Stimulated activated naive CD8-positive, alpha-beta T cell treated with anti-CD3 and anti-CD28 coated beads, Interleukin-15, Interleukin-2, amounts not matched to agents 100 U/mL and 50 U/mL, for 24 hours (primary cell): Measurements from ENCODE around the gene KIF2A.

Source experiments
- ATAC-seq: fragments of 150-1000 bp; cut with Tn5 transposase; one replicate; pipeline ENCODE4 v1.10.0; 2021
- DNase-seq: peaks from one replicate; pipeline ENCODE4 v3.0.0; 2021

The KIF2A gene

DNA sequence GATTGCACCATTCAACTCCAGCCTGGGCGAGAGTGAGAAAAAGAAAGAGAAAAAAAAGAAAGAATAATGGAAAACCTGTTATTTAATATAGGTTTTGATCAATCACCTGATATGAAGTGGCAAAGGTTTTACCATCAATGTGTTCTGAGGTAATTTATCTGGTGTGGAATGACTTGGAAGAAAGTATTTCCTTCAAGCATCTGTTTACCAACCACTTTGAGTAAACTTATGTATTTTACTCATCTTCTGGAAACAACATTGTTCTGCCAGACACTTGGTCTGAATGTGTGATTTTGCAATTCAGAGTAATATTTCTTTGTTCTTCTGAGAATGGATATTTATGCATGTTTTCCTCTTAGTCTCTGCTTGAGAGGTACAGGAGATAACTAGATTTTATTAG lies 24.3 kb downstream of the KIF2A start:
- ATAC-seq: no peak
- no peak for DNase-seq

DNA sequence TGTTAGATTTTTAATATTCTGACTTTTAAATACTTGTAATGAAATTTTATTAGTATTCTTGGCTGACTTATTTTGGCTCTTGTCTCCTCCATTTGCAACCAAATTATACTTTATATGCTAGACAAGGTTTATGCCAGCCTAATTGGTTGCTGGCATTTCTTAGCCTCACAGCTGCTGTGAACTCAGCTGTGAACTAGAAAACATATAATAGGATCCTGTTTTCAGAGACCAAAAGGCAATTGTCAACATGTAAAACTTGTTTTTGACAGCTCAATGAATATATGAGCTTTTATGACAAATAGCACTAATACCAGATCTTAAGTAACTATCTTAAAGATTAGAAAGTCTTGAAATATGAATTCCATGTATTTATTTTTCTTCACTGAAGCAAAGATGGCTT lies 25.9 kb downstream of the KIF2A start:
- DNase-seq (no peak), ATAC-seq (no peak)

DNA sequence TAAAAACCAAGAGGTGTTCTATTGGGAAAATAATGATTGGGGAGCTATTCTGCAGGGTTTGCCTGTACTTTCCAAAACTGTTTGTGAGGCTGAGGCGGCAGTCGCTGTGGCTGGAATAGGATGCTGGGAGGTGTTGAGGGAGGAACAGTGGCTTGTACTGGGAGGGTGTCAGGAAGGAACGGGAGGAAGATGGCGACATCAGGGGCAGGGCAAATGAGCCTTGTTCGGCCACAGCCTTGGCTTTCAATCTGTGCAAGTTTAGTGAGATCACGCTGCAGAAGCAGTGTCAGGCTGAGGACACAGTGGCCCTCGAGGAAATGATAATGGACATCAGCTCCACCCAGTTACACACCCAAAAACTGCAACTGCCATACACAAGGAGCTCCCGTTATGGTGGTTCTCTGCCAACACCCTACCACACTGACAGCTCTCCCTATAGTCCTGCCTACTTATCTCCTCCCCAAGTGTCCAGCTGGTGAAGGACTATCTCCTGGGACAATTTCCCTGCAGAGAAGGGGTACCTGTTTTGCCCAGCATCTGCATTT lies 27.3 kb downstream of the KIF2A start:
- DNase-seq: no peak
- no peak for ATAC-seq

DNA sequence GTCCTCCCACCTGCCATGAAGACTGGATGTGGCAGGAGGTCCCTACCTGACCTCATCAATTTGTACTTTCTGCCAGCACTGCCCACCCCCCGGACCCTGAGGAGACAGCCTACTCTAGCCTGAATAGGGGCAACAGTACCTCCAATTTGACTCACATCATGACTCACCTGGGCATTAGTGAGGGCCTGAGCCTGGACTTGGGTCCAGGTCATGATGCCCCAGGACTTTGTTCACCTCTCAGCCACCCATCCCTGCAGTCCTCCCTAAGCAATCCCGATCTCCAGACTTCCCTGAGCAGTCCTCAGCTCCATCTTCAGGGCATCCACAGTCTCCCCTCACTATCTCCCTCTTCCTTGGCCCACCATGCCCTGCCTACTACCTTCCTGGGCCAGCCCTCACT lies 28.1 kb downstream of the KIF2A start:
- ATAC-seq (no peak), DNase-seq (no peak)

DNA sequence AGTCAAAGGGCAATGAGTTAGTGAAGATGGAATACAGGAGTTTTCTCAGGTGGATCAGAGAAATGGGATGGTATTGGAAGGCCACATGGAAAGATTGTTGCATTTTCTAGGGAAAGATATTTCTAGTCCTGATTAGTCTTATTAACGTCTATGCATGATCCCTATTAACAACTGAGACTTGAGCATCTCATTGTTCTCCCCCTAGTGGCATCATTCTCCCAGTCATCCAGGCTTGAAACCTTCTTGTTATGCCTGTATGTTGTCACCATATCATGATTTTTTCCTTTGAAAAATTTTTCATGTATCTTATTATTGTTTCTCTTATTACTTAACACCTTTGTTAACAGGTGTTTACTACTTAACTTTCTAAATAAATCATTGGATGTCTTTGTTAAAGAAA lies 34.4 kb downstream of the KIF2A start:
- no peak for ATAC-seq
- DNase-seq: no peak

DNA sequence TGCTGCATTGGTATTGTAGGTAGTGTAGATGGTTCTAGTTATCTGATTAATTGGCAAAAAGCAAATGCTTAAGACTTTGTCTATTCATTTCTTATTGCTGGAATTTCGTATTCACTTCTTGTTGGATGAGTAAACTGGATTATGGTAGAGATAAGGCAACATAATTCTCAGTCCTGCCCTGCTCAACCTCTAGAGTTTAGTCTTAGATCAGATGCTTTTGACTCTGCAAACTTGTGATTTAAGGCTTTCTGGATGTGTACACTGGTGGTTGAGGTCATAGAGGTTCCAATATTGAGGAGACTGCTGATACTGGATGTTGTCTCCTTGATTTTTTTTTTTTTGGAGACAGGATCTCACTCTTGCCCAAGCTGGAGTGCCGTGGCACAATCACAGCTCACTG lies 35.0 kb downstream of the KIF2A start:
- ATAC-seq: peak; percentile 28

DNA sequence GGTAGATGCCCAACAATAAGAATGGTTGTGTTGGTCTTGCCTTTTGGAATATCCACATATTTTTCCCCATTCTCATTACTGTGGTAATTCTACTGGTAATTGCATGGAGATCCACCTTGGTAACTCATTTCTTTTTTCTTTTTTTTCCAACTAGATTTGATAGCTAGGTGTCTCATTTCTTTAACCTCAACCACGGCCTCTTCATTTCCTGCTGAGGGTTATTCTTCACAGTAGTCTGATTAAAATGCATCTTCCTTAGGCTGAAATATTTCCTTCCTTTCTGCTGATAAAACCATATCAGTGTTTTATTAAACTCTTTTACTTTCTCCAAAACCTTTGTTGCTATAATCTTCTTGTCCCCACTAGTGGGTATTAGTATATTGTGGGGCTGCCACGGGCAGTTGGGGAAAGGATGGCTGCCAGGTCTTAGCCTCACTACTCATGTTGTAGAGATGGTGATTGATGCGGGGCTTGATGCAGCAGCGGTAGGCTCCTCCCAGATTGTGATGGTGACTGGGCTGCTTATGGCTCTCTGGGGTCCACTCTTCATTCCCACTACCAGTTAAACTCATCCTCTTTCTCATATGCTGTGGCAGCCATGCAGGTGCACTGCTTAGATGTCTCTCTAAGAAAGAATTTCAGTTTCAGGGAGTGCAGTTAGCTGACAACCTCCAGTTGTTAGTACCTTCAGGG lies 35.9 kb downstream of the KIF2A start:
- DNase-seq (no peak), ATAC-seq (peak; percentile 59)

More for the DNA sequence above, 35.0 kb downstream of the KIF2A start:
- no peak for DNase-seq

DNA sequence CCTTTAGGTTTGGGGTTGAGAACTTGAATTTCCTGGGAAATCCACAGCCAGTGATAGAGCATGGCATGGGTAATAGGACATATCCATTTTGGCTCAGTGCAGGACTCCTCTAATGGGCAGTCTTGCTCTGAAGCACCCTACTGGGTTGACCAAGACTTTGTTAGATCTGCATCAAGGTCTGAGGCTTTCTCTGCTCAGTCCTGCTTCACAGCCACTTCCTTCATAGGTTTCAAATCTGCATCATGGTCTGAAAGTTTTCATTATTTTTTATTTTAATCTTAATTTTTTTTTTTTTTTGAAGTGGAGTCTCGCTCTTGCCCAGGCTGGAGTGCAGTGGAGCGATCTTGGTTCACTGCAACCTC lies 36.5 kb downstream of the KIF2A start:
- DNase-seq: no peak
- no peak for ATAC-seq

DNA sequence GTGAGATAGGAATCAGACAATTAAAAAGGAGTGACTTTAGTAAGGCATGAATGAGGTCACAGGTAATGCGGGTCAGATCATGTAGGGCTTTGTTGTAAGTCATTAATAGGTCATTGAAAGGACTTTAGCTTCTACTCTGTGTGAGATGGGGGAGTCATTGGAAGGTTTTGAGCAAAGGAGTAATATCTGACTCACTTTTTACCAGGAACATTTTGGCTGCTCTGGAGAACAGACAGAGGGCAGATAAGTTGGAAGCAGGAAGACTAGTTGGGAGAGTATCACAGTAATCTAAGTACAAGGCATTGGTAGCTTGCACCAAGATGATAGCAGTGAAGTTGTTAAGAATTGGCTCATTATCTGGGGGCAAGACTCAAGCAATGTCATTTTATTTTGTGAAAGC lies 37.4 kb downstream of the KIF2A start:
- no peak for ATAC-seq
- DNase-seq: no peak

DNA sequence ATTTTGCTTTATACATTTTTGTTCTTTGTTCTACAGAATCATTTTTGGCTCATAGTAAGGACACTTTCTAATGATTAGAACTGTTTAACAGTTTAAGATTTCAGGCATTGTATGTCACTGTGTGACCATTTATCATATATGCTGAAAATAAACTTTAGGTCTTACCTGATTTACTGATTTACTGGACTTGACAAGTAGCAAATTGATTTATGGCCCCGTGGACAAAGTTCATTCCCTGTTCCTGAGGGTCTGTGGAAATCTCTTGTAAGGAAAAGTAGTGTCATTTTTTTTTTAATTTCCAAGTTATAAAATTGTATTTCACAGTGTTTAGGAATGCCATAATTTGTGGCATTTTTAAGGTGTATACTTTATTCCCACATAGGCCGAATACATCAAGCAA lies 40.7 kb downstream of the KIF2A start:
- DNase-seq (no peak), ATAC-seq (no peak)

DNA sequence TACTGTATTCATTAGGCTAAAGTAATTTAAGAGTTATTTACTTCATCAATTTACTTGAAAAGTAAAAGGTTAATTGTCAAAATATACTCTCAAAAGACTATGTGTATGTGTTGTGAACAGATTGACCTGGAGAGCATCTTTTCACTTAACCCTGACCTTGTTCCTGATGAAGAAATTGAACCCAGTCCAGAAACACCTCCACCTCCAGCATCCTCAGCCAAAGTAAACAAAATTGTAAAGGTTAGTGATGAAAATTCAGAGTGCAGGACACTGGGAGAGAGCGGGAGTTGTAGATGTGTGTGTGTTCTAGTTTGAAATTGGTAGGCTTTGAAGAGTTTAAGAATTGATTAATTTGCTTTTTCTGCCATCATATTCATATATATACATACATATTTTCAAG lies 41.9 kb downstream of the KIF2A start:
- ATAC-seq (no peak), DNase-seq (no peak)

DNA sequence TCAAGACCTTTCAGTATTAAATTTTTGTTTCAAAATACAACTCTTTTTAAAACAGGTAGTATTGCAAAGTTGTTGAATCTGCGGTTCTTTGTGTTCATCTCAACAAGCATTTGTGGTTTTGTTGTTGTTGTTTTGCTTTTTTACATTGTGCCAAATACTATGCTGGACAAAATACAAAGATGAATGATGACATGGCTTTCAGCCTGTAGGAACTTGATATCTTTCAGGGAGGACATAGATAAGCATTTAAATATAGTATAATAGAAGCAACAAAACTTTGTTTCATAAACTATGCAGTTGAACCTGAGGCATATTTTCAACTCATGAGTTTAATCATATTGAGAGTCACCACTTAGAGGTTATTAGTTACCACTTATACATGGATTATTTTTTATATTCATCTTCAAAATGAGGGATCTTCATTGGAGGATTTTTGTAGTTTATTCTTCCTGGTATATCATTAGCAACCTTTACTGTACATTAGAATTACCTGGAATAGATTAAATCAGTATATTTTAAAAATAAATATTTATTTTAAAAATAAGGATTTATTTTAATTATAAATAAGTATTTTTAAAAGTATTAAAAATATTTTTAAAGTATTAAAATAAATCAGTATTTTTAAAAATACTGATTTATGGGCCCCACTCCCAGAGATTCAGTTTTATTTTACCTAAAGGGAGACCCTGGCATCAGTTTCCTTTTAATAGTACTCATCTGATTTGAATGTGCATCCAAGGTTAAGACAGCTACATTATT lies 42.9 kb downstream of the KIF2A start:
- no peak for ATAC-seq

DNA sequence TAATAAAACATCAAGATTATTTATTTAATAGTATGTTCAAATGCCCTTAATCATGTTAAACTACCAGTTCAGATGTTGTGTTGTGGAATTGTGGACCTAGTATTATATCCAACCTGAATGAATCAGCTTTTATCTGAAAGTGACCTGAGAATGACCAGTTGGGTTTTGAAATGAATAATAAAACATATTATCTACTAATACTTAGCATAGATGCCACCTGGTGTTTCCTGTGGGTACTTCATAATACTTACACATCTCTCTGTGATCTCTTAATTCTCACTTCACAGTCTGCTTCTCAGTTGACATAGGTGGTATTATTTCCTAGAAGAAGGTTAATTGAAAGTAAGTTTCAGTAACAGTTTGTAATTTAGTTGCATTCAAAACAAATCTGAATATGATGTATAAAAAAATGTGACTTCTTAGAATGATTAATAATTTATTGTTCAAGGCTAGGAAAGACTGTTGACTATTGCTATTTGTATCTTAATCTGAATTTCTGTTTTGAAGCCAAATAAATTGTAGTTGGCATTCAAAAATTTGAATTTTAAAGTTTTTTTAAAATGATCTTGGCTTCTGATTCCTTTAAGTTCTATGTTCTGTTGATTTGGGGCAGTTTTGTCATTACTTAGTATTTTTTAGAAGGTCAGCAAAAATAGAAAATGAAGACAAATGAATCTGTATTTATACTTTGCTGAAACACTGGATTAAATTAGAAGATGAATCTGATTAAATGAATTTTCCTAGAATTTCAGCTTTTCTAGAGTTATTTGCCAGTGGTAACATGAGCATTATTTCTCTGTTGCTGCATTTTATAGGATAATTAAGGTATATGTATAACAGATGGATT lies 48.2 kb downstream of the KIF2A start:
- DNase-seq (no peak), ATAC-seq (no peak)

More for the DNA sequence above, 42.9 kb downstream of the KIF2A start:
- DNase-seq: no peak

DNA sequence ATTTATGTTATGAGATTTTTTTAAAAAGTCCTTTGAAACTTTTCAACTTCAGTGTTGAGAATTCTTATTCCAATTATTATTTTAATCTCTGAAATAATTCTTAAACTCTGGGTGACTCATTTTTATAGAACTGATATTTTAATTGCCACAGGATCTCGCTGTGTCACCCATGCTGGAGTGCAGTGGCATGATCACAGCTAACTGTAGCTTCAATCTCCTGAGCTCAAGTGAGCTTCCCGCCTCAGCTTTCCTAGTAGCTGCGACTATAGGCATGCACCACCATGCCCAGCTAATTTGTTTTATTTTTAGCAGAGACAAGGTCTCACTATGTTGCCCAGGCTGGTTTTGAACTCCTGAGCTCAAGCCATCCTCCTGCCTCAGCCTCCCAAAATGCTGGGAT lies 56.7 kb downstream of the KIF2A start:
- ATAC-seq (no peak), DNase-seq (no peak)

DNA sequence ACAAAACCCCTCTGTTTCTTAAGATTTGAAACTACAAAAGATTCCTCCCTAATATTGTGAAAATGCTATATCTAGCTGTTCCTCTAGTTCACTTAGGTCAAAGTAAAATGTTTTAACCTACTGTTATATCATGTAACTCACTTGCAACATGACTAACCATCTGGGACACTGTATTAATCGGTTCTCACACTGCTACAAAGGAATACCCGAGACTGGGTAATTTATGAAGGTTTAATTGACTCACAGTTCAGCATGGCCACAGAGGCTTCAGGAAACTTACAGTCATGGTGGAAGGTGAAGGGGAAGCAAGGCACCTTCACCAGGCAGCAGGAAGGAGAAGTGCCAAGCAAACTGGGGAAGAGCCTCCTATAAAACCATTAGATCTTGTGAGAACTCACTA lies 63.0 kb downstream of the KIF2A start:
- no peak for DNase-seq
- ATAC-seq: peak; percentile 81

DNA sequence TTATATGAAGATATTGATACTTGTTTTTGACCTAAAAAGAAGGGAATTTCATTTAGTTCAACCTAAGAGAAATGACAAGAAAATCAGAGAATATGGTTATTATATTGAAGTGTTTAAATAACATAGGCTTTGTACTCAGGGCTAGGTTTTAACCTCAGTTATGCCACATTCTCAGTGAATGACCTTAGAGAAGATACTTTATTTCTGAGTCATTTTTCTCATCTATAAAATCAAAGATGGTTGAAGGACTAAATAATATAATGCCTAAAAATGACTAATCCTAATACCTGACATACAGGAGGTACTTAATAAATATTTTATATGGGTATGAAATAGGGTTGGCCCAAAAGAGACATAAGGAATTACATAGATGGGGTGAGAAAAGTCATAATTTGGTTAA lies 65.4 kb downstream of the KIF2A start:
- ATAC-seq: no peak
- no peak for DNase-seq

DNA sequence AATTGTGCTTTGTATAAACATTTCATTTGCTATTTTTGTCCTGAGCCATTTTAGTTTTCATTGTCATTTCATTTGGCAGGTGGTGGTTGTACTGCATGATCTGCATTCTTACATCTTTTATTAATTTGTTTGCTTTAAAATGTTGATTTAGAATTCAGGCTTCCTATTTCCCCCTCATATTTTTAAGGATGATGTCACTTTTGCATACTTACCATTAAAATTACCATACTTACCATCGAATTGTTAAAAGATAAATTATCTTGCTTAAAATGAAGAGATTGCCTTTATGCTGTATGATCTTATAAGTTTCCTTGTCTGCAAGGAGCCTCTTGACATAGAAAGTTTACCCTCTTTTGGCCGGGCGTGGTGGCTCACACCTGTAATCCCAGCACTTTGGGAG lies 66.6 kb downstream of the KIF2A start:
- ATAC-seq (no peak), DNase-seq (no peak)

DNA sequence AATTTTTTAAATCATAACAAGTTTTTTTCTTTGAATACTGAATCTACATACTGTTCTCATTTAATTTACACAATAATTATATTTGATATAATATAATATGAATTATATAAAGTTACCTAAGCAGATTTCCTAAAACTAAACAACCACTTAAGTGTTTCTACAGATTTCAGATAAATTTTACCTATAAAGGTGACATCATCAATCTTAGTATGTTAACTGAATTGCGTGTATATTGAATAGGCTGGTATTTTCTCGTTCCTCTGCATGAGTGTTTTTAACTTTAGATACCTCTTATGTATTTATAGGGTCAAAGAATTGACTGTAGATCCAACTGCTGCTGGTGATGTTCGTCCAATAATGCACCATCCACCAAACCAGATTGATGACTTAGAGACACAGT lies 67.4 kb downstream of the KIF2A start:
- peak; percentile 14 for ATAC-seq

DNA sequence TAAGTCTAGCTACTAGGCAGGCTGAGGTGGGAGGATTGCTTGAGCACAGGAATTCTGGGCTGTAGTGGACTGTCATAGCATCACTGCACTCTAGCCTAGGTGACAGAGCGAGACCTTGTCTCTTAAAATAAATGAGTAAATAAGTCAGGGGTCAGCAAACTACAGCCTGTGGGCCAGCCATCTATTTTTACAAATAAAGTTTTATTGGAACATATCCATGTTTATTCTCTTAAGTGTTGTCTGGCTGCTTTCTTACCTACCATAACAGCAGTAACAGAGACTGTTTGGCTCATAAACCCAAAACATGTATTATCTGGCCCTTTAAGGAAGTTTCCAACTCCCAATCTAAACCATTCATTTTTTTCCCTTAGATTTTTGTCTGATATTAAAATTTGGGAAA lies 68.1 kb downstream of the KIF2A start:
- ATAC-seq (no peak), DNase-seq (no peak)

More for the DNA sequence above, 67.4 kb downstream of the KIF2A start:
- no peak for DNase-seq

DNA sequence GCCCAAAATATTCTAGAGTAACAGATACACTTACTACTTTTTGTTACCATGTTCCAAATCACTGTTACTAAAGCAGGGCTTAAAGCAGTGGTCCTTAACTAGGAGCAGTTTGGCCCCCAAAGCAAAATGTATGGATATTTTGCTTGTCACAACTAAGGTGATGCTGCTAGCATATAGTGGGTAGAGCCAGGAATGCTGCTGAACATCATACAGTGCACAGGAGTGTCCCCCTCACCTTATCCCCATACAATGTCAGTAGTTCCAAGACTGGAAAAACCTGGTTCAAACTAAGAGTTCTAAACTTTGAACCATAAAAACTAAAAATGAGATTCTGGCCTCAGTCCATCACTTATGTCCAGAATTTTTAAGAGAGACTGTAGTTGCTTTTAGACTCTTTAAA lies 69.6 kb downstream of the KIF2A start:
- ATAC-seq: no peak
- DNase-seq: no peak

DNA sequence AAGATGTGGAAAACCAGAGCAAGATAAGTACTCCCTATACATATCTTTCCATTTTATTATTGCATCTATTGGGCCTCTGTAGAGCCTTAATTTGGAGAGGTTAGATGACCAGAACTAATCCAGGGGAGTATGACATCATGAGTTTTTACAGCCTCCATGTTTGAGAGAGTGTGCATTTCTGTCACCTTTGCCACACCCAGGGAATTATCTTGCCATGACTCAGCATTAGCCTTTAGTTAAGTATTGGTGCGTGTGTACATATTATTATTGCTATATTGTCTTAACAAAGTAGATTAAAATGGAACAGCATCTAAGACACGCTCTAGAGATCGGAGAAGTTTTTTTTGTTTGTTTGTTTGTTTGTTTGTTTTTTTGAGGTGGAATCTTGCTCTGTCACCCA lies 70.1 kb downstream of the KIF2A start:
- no peak for ATAC-seq
- no peak for DNase-seq

DNA sequence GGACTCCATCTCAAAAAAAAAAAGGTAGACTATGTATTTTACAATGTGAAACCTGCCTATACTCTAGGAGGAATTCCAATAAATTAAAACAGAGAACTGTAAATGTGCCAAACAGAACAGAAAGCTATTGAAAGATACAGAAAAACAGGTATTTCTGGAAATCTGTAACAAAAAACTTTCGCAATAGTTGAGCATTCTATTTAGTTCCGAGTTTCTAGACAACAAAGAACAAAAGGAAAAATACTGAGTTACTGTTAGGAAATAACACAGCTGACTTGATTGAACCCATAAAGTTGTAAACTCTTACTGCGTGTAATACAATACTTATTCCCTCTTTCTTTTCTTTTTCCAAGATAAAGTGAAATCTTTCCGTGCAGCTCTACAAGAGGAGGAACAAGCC lies 79.1 kb downstream of the KIF2A start:
- no peak for ATAC-seq
- DNase-seq: no peak
